Caco-2 (cell line): ENCODE results near the gene ACER2. TPM values are rescaled to one million over a fixed set of nuclear protein-coding genes. Genes with fewer than 3 reads are reported as not detected.

Experiments used
- BruUV-seq: library from RNA; stranded (reverse); fragments of 400-500 nt; replicated peaks from 2 replicates; lab custom pipeline; 2021; lab: Mats Ljungman, UMichigan
- CTCF ChIA-PET: fragments of 300-600 bp; sonication (Branson Sonifier 250); formaldehyde crosslinking; loops from one replicate; lab custom pipeline; 2022; ENCODE audit warnings: antibody characterized with exemption; lab: Charles Lee
- POLR2A ChIA-PET: fragments of 300-600 bp; sonication (Branson Sonifier 250); formaldehyde crosslinking; loops from one replicate; lab custom pipeline; 2022; ENCODE audit warnings: antibody characterized with exemption; lab: Charles Lee
- DNase-seq, 2 experiments: peaks; one replicate each; pipeline versions ENCODE4 v3.0.0 to v3.0.0-alpha.2; 2020 to 2022
- H3K27me3 ChIP-seq: replicated peaks from 2 replicates; pipeline ENCODE4 v1.6.0; 2011; ENCODE audit warnings: low read length; ENCODE audit not compliant: control insufficient read depth, insufficient read depth
- H3K36me3 ChIP-seq: 2 replicates; pipeline ENCODE4 v1.5.1; 2011; ENCODE audit warnings: low read length; ENCODE audit not compliant: control insufficient read depth, insufficient read depth
- H3K4me1 ChIP-seq: fragments of 250-450 bp; sonication (Bioruptor Pico); 2 replicates; pipeline ENCODE4 v1.5.1; 2020; ENCODE audit warnings: mild to moderate bottlenecking
- H3K4me3 ChIP-seq: 2 replicates; pipeline ENCODE4 v1.5.1; 2011; ENCODE audit warnings: low read depth, mild to moderate bottlenecking, control low read depth, low read length
- H3K9me3 ChIP-seq: fragments of 250-450 bp; sonication (Bioruptor Pico); 2 replicates; pipeline ENCODE4 v1.5.1; 2020; ENCODE audit warnings: mild to moderate bottlenecking, moderate library complexity
- H3K27ac Mint-ChIP-seq: one replicate; pipeline ENCODE4 v1.8.0; 2022; ENCODE audit warnings: mixed read lengths; ENCODE audit not compliant: unreplicated experiment
- H3K27me3 Mint-ChIP-seq: one replicate; pipeline ENCODE4 v1.8.0; 2022; ENCODE audit warnings: mixed read lengths; ENCODE audit not compliant: insufficient read depth, unreplicated experiment
- H3K36me3 Mint-ChIP-seq: one replicate; pipeline ENCODE4 v1.8.0; 2022; ENCODE audit warnings: mild to moderate bottlenecking, mixed read lengths; ENCODE audit not compliant: insufficient read depth, unreplicated experiment
- H3K4me1 Mint-ChIP-seq: one replicate; pipeline ENCODE4 v1.8.0; 2022; ENCODE audit warnings: low read depth, mixed read lengths; ENCODE audit not compliant: unreplicated experiment
- H3K4me3 Mint-ChIP-seq: one replicate; pipeline ENCODE4 v1.8.0; 2022; ENCODE audit warnings: mild to moderate bottlenecking, moderate library complexity, mixed read lengths; ENCODE audit not compliant: unreplicated experiment
- H3K9me3 Mint-ChIP-seq: one replicate; pipeline ENCODE4 v1.8.0; 2022; ENCODE audit warnings: mixed read lengths; ENCODE audit not compliant: unreplicated experiment
- CTCF ChIP-seq, 2 experiments: fragments of 200-600 bp in 1 of 2; IDR thresholded peaks; 1 replicate in 1 of 2; 2 replicates in 1 of 2; pipeline versions ENCODE4 v1.5.1 to v1.8.0; 2011 to 2022; ENCODE audit warnings: antibody characterized with exemption in 1 of 2, control low read depth in 1 of 2, inconsistent platforms in 1 of 2, low read depth in 1 of 2, low read length in 1 of 2, mild to moderate bottlenecking in 1 of 2, moderate library complexity in 1 of 2; ENCODE audit not compliant: insufficient read depth in 1 of 2, severe bottlenecking in 1 of 2, unreplicated experiment in 1 of 2
- intact Hi-C: fragments of 100-400 bp; cut with micrococcal nuclease; formaldehyde crosslinking; loops from one replicate; pipeline ENCODE4 v1.10.0; 2022; ENCODE audit not compliant: unreplicated experiment
- total RNA-seq: library from RNA; stranded (reverse); gene quantifications from 2 replicates; pipeline ENCODE4 v1.2.3, GENCODE V29; 2022

The ACER2 gene
- total RNA-seq, 1 experiment from 2014 or later = 2.4 TPM

DNA sequence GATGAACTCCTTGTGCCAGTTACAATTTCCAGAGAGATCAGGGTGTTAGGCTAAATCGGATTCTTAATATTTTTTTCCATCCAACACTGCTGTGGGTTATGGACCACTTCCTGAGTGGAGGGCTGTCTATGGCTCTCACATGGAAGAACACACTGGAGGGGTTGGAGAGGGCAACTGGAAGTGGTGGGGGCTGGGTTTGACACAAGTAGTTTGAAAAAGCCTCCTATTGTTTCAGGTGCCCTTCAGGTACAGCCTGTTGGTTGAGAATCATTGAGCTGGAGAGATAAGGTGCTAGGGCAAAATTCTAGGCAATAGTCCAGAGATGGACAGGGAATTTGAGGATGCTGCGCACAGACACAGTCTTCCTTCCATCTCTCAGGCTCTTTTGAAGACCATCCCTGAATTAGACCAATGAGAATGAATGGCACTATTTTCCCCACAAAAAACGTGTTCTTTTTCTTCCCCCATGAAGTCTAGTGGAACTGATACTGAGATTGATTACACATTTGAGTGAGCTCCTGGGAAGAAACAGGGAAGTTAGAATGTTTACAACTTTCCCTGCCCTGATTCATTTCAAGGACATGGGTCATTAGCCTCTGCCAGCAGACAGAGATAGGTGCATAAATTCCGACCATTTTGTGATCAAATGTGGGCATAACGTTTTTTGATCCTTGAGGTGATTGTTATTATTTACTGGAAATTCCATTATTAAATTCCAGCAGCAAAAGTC lies 87.7 kb downstream of the ACER2 start:
- no peaks in the 10 kb centered on the region for H3K4me1 ChIP-seq
- no peak for TF ChIP-seq CTCF (IDR thresholded peaks at IDR 0.05; ENCODE audit: insufficient read depth in 1 of 2, low read depth in 1 of 2, low read length in 1 of 2, severe bottlenecking in 1 of 2, unreplicated experiment in 1 of 2)
- no peak overlapping the region for H3K4me3 ChIP-seq
- H3K4me1 Mint-ChIP-seq = no peaks in the 10 kb centered on the region
- H3K4me3 Mint-ChIP-seq = no peak overlapping the region
- H3K36me3 Mint-ChIP-seq = no peaks in the 10 kb centered on the region
- no peak for DNase-seq
- CTCF ChIA-PET = no interaction called here
- H3K9me3 ChIP-seq = no peaks in the 10 kb centered on the region
- H3K36me3 ChIP-seq = no peaks in the 10 kb centered on the region
- no peaks in the 10 kb centered on the region for H3K27me3 ChIP-seq
- H3K27me3 Mint-ChIP-seq = no peaks in the 10 kb centered on the region
- H3K27ac Mint-ChIP-seq = no peak overlapping the region
- POLR2A ChIA-PET = no interaction called here
- BruUV-seq = no TSS peak
- intact Hi-C loops = no loop called here
- no peaks in the 10 kb centered on the region for H3K9me3 Mint-ChIP-seq

DNA sequence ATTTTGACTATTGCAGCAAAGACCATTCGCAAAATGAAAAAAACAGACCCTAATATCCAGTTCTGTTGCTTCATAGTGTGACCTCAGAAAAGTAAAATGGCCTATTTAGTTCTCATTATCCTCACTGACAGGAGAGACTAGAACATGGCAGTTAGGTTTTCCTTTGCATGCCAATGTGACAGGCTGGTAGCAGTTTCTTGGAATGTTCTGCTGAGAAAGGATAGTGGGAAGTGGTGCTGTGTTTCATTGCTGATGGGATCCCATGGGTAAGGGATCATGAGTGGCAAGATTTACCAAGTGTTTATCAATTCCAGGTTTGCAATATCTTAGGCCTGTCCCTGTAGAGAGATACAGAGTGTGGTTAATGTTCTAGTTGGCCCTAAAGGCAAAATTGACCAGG lies 88.5 kb downstream of the ACER2 start:
- Mint-ChIP-seq H3K4me3 (no peak overlapping the region), H3K36me3 (no peaks in the 10 kb centered on the region), H3K4me1 (no peaks in the 10 kb centered on the region), H3K9me3 (no peaks in the 10 kb centered on the region), H3K27ac (no peak overlapping the region), H3K27me3 (peaks cover 4% of the 10 kb centered on the region)
- Histone ChIP-seq H3K27me3 (no peaks in the 10 kb centered on the region), H3K4me3 (no peak overlapping the region), H3K4me1 (no peaks in the 10 kb centered on the region), H3K9me3 (no peaks in the 10 kb centered on the region), H3K36me3 (no peaks in the 10 kb centered on the region)
- no peak for TF ChIP-seq CTCF (IDR thresholded peaks at IDR 0.05; ENCODE audit: insufficient read depth in 1 of 2, low read depth in 1 of 2, low read length in 1 of 2, severe bottlenecking in 1 of 2, unreplicated experiment in 1 of 2)
- POLR2A ChIA-PET = no interaction called here
- BruUV-seq = no TSS peak
- no peak for DNase-seq
- CTCF ChIA-PET = no interaction called here
- intact Hi-C loops = no loop called here

- TF ChIP-seq CTCF (IDR thresholded peaks at IDR 0.05; ENCODE audit: insufficient read depth in 1 of 2, low read depth in 1 of 2, low read length in 1 of 2, severe bottlenecking in 1 of 2, unreplicated experiment in 1 of 2) = no peak
- ChIA-PET POLR2A (no interaction called here), CTCF (no interaction called here)
- Mint-ChIP-seq H3K4me1 (peaks cover 4% of the 10 kb centered on the region), H3K36me3 (no peaks in the 10 kb centered on the region), H3K27ac (no peak overlapping the region), H3K27me3 (peaks cover 4% of the 10 kb centered on the region), H3K9me3 (no peaks in the 10 kb centered on the region), H3K4me3 (no peak overlapping the region)
- Histone ChIP-seq H3K27me3 (no peaks in the 10 kb centered on the region), H3K4me1 (no peaks in the 10 kb centered on the region), H3K36me3 (no peaks in the 10 kb centered on the region), H3K4me3 (no peak overlapping the region), H3K9me3 (no peaks in the 10 kb centered on the region)
- no peak for DNase-seq
- intact Hi-C loops = no loop called here
- no TSS peak for BruUV-seq
Measured at GRCh38 chr9:19498015-19498414, 89.2 kb downstream of the ACER2 start.

Other genes with a start within 250 kb of the ACER2 start
- gene DENND4C, start 178.3 kb upstream of the ACER2 start, total RNA-seq = 40.1 and 46.9 TPM in 2 replicates
- gene RPS6, start 28.8 kb upstream of the ACER2 start, total RNA-seq = 1,720 and 1,761 TPM in 2 replicates